ENCODE measurements around the gene YIPF3. TPM values are rescaled to one million over a fixed set of nuclear protein-coding genes. Genes with fewer than 3 reads are reported as not detected.

Gene YIPF3
- total and polyA plus RNA-seq, 8 donors: 18.7 to 107 (median 59.6) TPM

GRCh38 chr6:43515808-43516207 is 918 bp downstream of the YIPF3 start:
- H3K36me3 ChIP-seq: peaks cover 50 to 70% (median 65%) of the 10 kb centered on the region in 4 donors
- 43 to 64% (median 59%) methylated on average over 9 of the region's 9 CpGs for WGBS, 5 donors
- TF ChIP-seq, protein P1, sequence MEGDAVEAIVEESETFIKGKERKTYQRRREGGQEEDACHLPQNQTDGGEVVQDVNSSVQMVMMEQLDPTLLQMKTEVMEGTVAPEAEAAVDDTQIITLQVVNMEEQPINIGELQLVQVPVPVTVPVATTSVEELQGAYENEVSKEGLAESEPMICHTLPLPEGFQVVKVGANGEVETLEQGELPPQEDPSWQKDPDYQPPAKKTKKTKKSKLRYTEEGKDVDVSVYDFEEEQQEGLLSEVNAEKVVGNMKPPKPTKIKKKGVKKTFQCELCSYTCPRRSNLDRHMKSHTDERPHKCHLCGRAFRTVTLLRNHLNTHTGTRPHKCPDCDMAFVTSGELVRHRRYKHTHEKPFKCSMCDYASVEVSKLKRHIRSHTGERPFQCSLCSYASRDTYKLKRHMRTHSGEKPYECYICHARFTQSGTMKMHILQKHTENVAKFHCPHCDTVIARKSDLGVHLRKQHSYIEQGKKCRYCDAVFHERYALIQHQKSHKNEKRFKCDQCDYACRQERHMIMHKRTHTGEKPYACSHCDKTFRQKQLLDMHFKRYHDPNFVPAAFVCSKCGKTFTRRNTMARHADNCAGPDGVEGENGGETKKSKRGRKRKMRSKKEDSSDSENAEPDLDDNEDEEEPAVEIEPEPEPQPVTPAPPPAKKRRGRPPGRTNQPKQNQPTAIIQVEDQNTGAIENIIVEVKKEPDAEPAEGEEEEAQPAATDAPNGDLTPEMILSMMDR (IDR thresholded peaks at IDR 0.05): no peak
- TF ChIP-seq EP300 (IDR thresholded peaks at IDR 0.05) (no peak), POLR2AphosphoS5 (IDR thresholded peaks at IDR 0.05) (no peak), POLR2A (IDR thresholded peaks at IDR 0.05) (no peak)
- peak overlapping the region; percentile 75 to 98 (median 94) for H3K4me3 ChIP-seq
- peaks cover 33 to 63% (median 53%) of the 10 kb centered on the region in 4 donors for H3K4me1 ChIP-seq
- no peaks in the 10 kb centered on the region for H3K27me3 ChIP-seq
- peak overlapping the region in 4 of 5 donors; percentile 86 to 93 (median 88) for H3K27ac ChIP-seq
- H3K9me3 ChIP-seq: no peaks in the 10 kb centered on the region
- intact Hi-C loops (cut with DNase I; ENCODE audit: low total_unique reads): no loop called here
- DNase-seq: no peak

DNA sequence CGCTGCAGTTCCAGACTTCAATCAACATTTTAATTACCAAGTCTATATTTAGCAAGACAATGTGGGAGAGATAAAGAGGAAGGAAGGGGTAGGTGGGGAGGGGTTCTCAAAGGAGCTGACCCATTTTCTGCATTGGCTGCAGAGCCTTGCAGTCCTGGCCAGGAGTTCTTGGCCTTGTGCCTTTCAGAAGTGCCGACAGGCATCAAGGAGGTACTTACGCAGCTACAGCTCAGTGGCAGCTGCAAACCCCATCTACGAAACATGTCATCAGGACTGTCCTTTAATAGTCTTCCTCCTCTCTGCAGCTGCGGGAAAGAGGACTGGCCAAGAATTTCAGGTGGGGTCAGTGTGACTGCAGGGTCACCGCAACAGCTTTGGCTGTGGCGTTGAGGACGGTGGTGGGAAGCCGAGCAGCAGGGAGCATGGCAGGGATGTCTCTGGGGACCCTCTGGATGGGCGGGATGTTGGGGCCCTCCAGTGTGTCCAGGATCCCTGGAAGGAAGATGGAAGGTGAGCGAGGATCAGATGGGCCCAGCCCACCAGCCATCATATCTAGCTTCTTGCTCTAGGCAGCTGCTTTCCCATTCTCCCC is 4.8 kb downstream of the YIPF3 start:
- Histone ChIP-seq H3K27me3 (peaks cover 0 to 28% (median 11%) of the 10 kb centered on the region in 3 donors), H3K36me3 (peaks cover 34 to 52% (median 48%) of the 10 kb centered on the region in 4 donors), H3K27ac (peak overlapping the region in 3 of 5 donors; percentile 81 to 83 (median 81)), H3K4me1 (peaks cover 37 to 66% (median 56%) of the 10 kb centered on the region in 4 donors), H3K4me3 (no peak overlapping the region), H3K9me3 (no peaks in the 10 kb centered on the region)
- no peak for TF ChIP-seq POLR2A (IDR thresholded peaks at IDR 0.05)
- no peak for TF ChIP-seq POLR2AphosphoS5 (IDR thresholded peaks at IDR 0.05)
- TF ChIP-seq EP300 (IDR thresholded peaks at IDR 0.05): no peak
- TF ChIP-seq, protein P1 (IDR thresholded peaks at IDR 0.05): no peak
- 81 to 86% (median 84%) methylated on average over 11 of the region's 11 CpGs for WGBS, 5 donors
- intact Hi-C loops (cut with DNase I; ENCODE audit: low total_unique reads): no loop called here
- DNase-seq: no peak

DNA sequence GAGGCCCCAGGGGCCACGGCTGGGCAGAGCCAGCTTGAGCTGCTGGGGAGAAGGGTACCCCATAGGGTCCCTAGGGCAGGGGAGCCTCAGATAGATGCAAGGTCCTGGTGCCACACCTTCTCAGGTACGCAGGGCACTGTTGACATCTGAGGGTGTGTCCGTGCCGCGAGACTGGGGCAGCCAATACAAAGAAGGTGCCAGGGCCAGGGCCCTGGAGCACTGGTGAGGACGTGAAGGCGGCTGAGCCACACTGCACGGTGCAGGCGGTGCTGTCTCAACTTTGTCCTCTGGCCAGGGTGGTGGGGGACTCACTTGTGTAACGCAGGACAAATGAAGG is 5.9 kb downstream of the YIPF3 start:
- H3K9me3 ChIP-seq: no peaks in the 10 kb centered on the region
- H3K4me1 ChIP-seq: peaks cover 38 to 68% (median 57%) of the 10 kb centered on the region in 4 donors
- peaks cover 0 to 28% (median 11%) of the 10 kb centered on the region in 3 donors for H3K27me3 ChIP-seq
- peaks cover 34 to 53% (median 52%) of the 10 kb centered on the region in 4 donors for H3K36me3 ChIP-seq
- peak overlapping the region; percentile 81 to 89 (median 83) for H3K27ac ChIP-seq
- DNase-seq: peak; percentile 73 to 82
- TF ChIP-seq POLR2AphosphoS5 (IDR thresholded peaks at IDR 0.05): peak in 1 of 3 donors; percentile 11
- no peak for TF ChIP-seq EP300 (IDR thresholded peaks at IDR 0.05)
- 19 to 52% (median 34%) methylated on average over 2 to 10 of the region's 10 CpGs for WGBS, 5 donors
- intact Hi-C loops (cut with DNase I; ENCODE audit: low total_unique reads): no loop called here
- H3K4me3 ChIP-seq: peak overlapping the region; percentile 73 to 89 (median 77)

GRCh38 chr6:43509984-43510826 is 6.5 kb downstream of the YIPF3 start, which contains the start of gene LRRC73:
Gene LRRC73, minus strand, starts transcription at chr6:43510346. Its CDS starts 561 bp downstream, at chr6:43509785.
- peak within 1 kb of the TSS; percentile 81 to 89 (median 83) for H3K27ac ChIP-seq
- TF ChIP-seq POLR2A (IDR thresholded peaks at IDR 0.05) (no peak), POLR2AphosphoS5 (IDR thresholded peaks at IDR 0.05) (peak in 2 of 3 donors; percentile 38 to 87)
- H3K9me3 ChIP-seq: no peaks in the 10 kb centered on the region
- peaks cover 32 to 62% (median 51%) of the 10 kb centered on the region in 4 donors for H3K4me1 ChIP-seq
- peak; percentile 91 to 96 for DNase-seq
- WGBS, 5 donors: 3 to 24% (median 5%) methylated on average over 17 to 94 of the region's 96 CpGs
- intact Hi-C loops (cut with DNase I; ENCODE audit: low total_unique reads): loop anchor here (5.0 to 10.0 kb wide), 2 partner anchors 58 to 245 kb away; no protein-coding TSS in a partner anchor
- H3K4me3 ChIP-seq: peak within 1 kb of the TSS; percentile 73 to 89 (median 77)
- H3K36me3 ChIP-seq: peaks cover 38 to 54% (median 53%) of the 10 kb centered on the region in 4 donors
- peaks cover 0 to 28% (median 11%) of the 10 kb centered on the region in 3 donors for H3K27me3 ChIP-seq
